H54 (cell line): Measurements from ENCODE around the gene LTB4R2.
"Not testable (repeated sequence)": the region's sequence is repeated elsewhere in the genome, so short reads cannot be mapped to it uniquely, and the experiment has no call there.

Source experiments
- DNase-seq: peaks from one replicate; pipeline ENCODE4 v3.0.0; 2011; ENCODE audit warnings: low spot score, mixed read lengths; ENCODE audit not compliant: insufficient read length
- FAIRE-seq: peaks from 3 replicates; lab custom pipeline; 2011; peaks lifted over from hg19 to GRCh38; lab: Jason Lieb, UNC
- POLR2A ChIP-seq: IDR thresholded peaks from 2 replicates; pipeline ENCODE4 v1.6.1; 2011; ENCODE audit warnings: low read depth, mild to moderate bottlenecking, low read length

LTB4R2 gene

DNA sequence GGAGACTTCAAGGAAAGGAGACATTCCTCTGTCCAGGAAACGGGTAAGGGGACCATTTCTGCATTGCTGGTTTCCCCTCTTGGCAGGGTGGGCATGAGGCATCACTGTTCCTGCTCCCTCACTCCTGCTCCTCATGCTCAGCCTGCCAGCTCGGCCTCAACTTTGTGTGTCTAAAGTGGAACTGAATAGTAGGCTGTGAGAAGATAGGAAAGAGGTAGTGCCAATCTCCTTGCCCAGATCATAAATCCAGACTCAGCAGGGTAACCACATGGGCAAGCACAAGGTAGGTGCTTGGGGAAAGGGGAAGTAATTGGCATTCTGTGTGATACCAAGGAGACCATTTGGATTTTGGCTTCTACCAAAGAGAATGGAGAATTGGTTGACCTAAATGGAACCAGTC is 4.0 kb downstream of the LTB4R2 start:
- no peak for DNase-seq
- TF ChIP-seq POLR2A = no peak

DNA sequence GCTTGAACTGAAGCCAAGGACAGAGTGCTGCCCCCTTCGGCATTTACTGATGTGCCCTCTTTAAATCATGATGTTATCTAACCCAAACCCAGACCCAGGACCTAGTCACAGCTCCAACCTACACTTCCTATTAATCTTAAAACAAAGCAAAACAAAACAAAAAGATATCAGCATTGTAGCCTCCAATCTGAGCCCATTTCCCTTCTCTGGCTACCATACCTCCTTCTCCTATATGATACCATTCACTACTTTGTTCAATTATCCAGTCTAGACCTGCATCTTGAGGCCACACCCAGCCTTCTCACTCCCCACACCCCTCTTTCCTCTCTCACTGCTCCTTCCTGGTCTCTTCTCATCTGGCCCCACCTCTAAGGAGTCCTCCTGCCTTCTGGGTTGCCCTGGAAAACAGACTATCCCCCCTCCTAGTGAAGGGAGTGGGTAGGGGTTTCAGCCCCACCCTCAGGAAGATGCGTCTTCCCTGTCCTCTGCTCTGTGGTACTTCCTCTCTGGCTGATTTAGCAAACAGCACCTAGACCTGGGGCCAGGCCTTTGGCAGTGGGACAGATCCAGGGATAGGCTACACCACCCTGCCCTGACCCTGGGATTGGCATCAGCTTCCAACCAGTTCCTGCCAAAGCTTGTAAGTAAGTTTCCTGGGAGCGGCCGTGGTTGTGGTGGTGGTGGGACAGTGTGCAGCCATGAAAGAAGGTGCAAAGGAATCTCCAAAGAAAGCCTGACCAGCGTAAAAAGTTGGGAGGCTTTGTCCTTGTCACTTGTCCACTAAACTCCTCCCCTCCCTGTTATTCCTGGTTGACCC is 4.6 kb downstream of the LTB4R2 start:
- DNase-seq = no peak
- no peak for FAIRE-seq

More for the DNA sequence above, 4.0 kb downstream of the LTB4R2 start:
- FAIRE-seq = no peak

DNA sequence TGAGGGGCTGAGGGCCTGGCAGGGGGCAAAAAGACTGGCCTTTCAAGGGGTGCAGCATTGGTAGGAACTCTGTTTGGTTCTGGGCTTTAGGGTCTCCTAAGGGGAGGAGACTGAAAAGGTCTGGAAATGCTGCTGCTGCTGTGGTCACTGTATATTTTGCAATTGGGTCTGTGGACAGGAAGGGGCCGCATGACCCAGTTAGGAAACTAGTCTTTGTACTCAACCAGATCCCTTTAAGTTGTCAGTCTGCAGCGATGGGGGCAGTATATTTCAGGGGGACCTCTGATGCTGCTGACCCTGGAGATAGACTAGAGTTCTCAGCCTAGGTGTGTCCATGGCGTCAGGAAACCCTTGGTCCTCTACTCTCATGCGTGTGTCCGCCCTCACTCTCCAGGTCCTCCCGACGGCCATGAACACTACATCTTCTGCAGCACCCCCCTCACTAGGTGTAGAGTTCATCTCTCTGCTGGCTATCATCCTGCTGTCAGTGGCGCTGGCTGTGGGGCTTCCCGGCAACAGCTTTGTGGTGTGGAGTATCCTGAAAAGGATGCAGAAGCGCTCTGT is 5.4 kb downstream of the LTB4R2 start:
- no peak for FAIRE-seq
- TF ChIP-seq POLR2A = no peak
- no peak for DNase-seq

More for the DNA sequence above, 4.6 kb downstream of the LTB4R2 start:
- TF ChIP-seq POLR2A = no peak

DNA sequence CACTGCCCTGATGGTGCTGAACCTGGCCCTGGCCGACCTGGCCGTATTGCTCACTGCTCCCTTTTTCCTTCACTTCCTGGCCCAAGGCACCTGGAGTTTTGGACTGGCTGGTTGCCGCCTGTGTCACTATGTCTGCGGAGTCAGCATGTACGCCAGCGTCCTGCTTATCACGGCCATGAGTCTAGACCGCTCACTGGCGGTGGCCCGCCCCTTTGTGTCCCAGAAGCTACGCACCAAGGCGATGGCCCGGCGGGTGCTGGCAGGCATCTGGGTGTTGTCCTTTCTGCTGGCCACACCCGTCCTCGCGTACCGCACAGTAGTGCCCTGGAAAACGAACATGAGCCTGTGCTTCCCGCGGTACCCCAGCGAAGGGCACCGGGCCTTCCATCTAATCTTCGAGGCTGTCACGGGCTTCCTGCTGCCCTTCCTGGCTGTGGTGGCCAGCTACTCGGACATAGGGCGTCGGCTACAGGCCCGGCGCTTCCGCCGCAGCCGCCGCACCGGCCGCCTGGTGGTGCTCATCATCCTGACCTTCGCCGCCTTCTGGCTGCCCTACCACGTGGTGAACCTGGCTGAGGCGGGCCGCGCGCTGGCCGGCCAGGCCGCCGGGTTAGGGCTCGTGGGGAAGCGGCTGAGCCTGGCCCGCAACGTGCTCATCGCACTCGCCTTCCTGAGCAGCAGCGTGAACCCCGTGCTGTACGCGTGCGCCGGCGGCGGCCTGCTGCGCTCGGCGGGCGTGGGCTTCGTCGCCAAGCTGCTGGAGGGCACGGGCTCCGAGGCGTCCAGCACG is 6.1 kb downstream of the LTB4R2 start:
- FAIRE-seq (no peak), DNase-seq (no peak)
- TF ChIP-seq POLR2A = no peak

DNA sequence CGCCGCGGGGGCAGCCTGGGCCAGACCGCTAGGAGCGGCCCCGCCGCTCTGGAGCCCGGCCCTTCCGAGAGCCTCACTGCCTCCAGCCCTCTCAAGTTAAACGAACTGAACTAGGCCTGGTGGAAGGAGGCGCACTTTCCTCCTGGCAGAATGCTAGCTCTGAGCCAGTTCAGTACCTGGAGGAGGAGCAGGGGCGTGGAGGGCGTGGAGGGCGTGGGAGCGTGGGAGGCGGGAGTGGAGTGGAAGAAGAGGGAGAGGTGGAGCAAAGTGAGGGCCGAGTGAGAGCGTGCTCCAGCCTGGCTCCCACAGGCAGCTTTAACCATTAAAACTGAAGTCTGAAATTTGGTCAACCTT is 6.6 kb downstream of the LTB4R2 start:
- DNase-seq (no peak), FAIRE-seq (no peak)
- TF ChIP-seq POLR2A = no peak

DNA sequence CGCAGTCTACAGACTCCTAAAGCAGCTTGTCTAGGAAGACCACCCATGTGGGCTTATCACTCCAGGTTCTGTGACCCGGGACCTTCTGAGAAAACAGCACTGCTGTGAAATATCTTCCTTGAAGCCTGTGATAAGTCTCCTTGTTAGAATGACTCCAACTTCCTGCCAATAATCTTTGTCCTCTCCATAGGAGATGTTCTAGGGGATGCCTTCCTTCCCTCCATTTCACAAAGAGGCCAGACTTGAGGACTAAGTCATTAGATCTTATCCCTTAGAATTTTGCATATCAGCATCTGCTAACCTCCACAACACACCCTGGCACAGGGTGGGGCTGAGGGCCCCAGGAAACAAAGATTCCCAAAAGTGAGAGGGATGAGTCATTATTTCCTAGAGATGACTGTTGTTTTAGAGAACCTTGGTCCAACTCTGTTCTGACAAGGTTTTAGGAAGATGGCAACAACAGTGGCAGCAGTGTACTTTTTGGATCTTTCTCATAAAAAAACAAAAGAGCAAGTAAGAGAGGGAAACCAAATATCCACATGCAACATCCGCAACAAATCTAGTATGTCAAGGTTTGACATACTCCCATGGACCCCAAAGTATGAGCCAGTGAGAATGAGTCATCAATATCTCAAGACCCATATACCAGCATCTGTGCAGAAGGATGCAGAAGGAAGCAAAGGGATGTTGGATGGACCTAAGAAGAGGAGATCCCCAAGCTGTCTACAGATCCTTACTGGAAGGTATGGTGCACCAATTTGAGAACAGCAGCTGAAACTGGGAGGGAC is 7.4 kb downstream of the LTB4R2 start:
- no peak for TF ChIP-seq POLR2A
- peak; percentile 64 for DNase-seq
- no peak for FAIRE-seq

DNA sequence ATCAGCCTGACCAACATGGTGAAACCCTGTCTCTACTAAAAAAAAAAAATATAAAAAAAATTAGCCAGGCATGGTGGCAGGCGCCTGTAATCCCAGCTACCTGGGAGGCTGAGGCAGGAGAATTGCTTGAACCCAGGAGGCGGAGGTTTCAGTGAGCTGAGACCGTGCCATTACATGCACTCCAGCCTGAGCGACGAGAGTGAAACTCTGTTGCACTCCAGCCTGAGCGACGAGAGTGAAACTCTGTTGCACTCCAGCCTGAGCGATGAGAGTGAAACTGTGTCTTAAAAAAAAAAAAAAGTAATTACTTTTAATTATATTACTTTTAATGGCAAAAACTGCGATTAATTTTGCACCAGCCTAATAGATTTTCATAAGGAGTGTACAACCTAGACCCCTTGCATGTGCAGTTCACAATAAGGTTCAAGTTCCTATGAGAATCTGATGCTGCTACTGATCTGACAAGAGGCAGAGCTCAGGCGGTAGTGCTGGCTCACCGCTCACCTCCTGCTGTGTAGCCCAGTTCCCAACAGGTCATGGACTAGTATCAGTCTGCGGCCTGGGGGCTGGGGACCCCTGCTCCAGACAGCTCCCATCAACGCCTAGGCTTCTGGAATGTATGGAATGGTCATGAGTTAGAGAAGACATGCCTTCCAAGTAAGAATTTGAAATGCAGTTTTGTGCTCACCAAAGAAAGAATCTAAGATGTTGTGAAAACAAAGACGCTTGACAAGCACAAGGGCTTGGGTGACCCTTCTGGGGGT is 11.5 kb downstream of the LTB4R2 start:
- no peak for FAIRE-seq
- DNase-seq = no peak
- TF ChIP-seq POLR2A = no peak

DNA sequence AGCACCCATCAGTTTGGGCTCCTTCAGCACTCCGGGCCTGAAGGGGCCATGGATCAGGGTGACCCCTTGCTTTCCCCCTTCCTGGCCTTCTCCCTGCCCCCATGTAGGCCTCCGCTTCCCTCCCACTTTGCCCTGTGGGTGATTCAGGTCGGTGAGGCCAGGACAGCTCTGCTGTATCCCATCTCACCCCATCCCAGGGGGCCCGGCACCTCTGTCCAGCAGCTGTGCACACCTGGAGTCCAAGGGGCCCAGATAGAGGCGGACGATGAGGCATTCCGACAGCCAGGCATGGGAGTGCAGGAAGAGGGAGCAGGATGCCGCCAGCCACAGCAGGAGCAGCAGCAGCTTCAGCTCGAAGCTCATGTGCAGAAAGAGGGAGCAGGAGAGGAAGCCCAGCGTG is 12.7 kb downstream of the LTB4R2 start:
- DNase-seq (no peak), FAIRE-seq (no peak)
- TF ChIP-seq POLR2A = no peak

DNA sequence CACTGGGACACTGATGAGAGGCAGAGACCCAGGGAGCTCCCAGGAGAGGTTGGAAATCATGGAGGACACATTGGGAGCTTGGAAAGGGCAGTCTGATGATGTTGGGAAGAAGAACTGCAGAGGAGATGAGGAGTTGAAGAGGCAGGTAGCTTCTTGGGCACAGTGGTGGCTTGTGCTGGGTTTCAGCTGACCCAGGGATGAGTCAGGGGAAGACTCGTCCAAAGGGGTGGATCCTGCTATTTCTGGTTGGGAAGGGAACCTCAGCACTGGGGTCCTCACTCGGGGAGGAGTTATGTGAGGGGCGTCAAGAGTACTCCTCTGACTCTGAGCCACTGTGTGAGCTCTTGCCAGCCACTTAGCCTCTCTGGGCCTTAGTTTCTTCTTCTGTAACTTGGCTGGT is 13.4 kb downstream of the LTB4R2 start:
- no peak for TF ChIP-seq POLR2A
- DNase-seq = no peak
- FAIRE-seq = no peak

DNA sequence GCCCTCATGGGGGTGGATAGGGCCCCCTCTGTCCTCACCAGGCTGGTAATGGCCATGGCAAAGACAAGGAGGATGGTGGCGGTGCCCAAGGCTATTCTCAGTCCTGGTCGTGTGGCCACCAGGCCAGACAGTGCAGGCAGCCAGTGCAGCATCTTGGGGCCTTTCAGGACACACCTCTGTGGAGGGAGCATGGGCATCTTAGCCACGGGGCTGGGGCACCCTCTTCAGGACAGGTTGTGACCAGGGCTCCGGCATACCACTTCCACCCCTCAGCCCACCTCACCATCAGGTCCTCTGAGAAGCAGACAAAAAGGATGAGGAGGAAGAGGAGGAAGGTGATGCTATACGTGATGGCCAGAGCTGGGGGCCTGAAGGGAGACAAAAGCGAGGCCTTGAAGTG is 14.1 kb downstream of the LTB4R2 start:
- FAIRE-seq (no peak), DNase-seq (no peak)
- no peak for TF ChIP-seq POLR2A

DNA sequence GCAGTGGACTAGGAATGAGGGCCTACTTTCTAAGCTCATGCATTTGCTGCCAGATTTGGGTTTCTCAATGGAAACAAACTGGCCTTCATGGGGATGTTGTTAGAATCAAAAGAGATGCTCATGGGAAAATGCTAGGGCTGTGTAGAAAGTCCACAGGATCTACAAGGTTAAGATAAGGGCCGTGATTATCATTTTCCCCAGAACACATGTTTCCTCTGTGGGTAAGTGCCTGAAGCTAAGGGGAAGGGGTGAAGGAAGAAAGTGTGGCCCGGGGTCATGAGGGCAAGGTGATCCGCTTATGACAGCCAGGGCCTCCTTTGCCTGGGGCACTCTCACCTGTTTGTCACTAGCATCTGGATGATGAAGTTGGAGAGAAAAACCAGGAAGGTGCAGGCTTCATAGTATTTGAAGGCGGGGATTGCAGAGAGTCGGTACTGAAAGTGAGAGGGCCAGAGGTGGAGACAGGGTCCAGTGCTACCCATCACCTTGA is 15.1 kb downstream of the LTB4R2 start:
- TF ChIP-seq POLR2A = no peak
- no peak for FAIRE-seq
- no peak for DNase-seq

DNA sequence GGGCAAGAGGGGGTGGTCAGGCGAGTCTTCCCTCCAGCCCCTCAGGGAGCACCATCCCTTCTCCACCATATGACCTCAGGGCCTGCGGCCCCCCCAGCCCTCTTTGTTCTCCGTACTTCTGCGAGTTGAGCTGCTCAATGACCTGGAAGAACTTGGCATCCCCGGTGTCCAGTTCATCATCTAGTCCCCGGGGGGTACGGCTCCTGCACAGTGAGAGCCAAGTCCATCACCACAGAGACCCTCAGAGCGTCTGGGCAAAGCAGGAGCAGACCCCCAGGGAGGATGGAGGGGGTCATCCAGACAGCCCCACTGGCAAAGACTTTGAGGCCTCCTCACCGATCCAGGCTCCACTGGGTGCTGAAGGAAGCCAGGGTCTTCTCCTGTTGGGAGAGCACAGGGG is 16.0 kb downstream of the LTB4R2 start:
- TF ChIP-seq POLR2A = no peak
- DNase-seq (no peak), FAIRE-seq (no peak)

DNA sequence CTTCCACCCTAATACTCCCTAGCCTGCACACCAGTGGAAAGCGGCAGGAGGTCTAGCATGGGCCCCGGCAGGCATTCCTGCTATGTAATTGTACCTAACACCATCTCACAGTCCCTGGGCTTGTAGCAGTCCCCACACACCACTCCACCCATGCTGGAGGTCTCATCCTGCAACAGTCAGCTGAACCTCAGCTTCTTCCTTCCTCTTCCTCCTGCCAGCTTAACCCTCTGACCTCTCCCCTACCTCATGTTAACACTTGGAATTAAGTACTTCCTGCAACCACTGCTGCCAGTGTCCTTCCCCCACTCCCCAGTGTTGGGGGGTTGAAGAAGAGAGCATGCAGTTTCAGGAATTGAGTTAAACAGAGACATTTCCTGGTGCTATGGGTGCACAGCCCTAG is 17.4 kb downstream of the LTB4R2 start:
- DNase-seq (no peak), FAIRE-seq (no peak)
- no peak for TF ChIP-seq POLR2A

DNA sequence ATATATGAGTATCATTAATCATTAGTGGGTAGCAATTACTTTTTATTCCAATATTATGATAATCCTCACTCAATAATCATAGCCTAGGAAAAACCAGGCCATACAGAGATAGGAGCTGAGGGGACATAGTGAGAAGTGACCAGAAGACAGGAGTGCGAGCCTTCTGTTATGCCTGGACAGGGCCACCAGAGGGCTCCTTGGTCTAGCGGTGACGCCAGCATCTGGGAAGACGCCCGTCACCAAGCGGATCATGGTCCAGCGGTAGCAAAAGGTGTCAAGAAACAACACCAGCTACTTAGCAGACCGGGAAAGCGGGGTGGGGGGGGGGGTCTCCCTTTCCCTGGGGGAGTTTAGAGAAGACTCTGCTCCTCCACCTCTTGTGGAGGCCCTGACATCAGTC is 18.0 kb downstream of the LTB4R2 start:
- DNase-seq, FAIRE-seq: not testable (repeated sequence)
